Stimulated activated CD8-positive, alpha-beta memory T cell treated with anti-CD3 and anti-CD28 coated beads, Interleukin-2, amount 100 ng/mL, for 1 hour (primary cell): ENCODE results near the gene DAPK1.
"Not testable (repeated sequence)": the region's sequence is repeated elsewhere in the genome, so short reads cannot be mapped to it uniquely, and the experiment has no call there.

Source experiments
- DNase-seq, 2 donors: peaks; one replicate each; pipeline ENCODE4 v3.0.0-alpha.2; 2020; ENCODE audit warnings: low read depth in 2 of 2

The DAPK1 gene

GRCh38 chr9:87740209-87740608 lies 242.5 kb downstream of the DAPK1 start:
- DNase-seq, result no peak

GRCh38 chr9:87741326-87741725 lies 243.7 kb downstream of the DAPK1 start:
- DNase-seq, result no peak

GRCh38 chr9:87741891-87742290 lies 244.2 kb downstream of the DAPK1 start:
- no peak for DNase-seq

- no peak for DNase-seq
Measured at GRCh38 chr9:87742813-87743428, 245.3 kb downstream of the DAPK1 start.

GRCh38 chr9:87744247-87744646 lies 246.6 kb downstream of the DAPK1 start:
- not testable (repeated sequence) for DNase-seq

GRCh38 chr9:87746186-87746585 lies 248.5 kb downstream of the DAPK1 start:
- DNase-seq, result no peak

- no peak for DNase-seq
Measured at GRCh38 chr9:87748881-87749280, 251.2 kb downstream of the DAPK1 start.

- no peak for DNase-seq
Measured at GRCh38 chr9:87749335-87750035, 251.8 kb downstream of the DAPK1 start.

GRCh38 chr9:87750726-87751125 lies 253.1 kb downstream of the DAPK1 start:
- DNase-seq, result no peak

- no peak for DNase-seq
Measured at GRCh38 chr9:87751423-87751822, 253.8 kb downstream of the DAPK1 start.

GRCh38 chr9:87751868-87752267 lies 254.2 kb downstream of the DAPK1 start:
- DNase-seq, result no peak

- no peak for DNase-seq
Measured at GRCh38 chr9:87753313-87753712, 255.6 kb downstream of the DAPK1 start.
